DMS153 (cell line): ENCODE measurements around the gene DENND6A.
"Not testable (repeated sequence)": the region's sequence is repeated elsewhere in the genome, so short reads cannot be mapped to it uniquely, and the experiment has no call there.

ENCODE experiments used
- DNase-seq: peaks from one replicate; lab custom pipeline; 2025; lab: John Stamatoyannopoulos, UW

The DENND6A gene

GRCh38 chr3:57694146-57694545, 1.3 kb upstream of the DENND6A start:
- DNase-seq: no peak

DNA sequence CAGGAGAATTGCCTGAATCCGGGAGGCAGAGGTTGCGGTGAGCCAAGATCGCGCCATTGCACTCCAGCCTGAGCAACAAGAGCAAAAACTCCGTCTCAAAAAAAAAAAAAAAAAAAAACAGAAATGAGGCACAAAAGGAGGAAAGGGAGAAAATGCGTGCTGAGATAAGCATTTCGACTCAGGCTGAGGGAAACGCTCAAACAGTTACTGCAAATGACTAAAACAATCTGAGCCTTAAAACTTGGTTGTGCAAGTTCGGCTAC, 813 bp downstream of the DENND6A start:
- not testable (repeated sequence) for DNase-seq

GRCh38 chr3:57691411-57692132, 1.3 kb downstream of the DENND6A start:
- no peak for DNase-seq

- DNase-seq: no peak
Measured at GRCh38 chr3:57689367-57690053, 3.4 kb downstream of the DENND6A start.

GRCh38 chr3:57688291-57688690, 4.6 kb downstream of the DENND6A start:
- DNase-seq: no peak

GRCh38 chr3:57683286-57683685, 9.6 kb downstream of the DENND6A start:
- no peak for DNase-seq

- DNase-seq: no peak
Measured at GRCh38 chr3:57682284-57682683, 10.6 kb downstream of the DENND6A start.

- DNase-seq: no peak
Measured at GRCh38 chr3:57681691-57682090, 11.2 kb downstream of the DENND6A start.

- DNase-seq: no peak
Measured at GRCh38 chr3:57680046-57680445, 12.8 kb downstream of the DENND6A start.

DNA sequence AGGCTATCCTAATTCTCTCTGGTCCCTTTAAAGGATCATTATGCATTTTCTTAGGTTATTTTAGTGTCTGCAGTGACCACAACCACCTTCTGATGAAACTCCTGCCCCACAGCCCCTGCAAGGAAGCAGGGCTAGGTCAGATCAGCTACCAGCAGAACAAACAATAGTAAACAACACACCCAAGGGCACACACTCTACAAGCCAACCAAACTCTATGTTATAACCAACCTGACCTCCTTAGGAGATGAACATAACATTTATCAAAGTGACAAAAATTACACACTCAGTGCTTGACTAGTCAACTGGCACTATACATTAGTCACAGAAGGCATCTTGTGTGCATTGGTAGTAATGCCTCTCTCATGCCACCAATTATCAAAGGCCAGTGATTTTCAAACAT, 17.3 kb downstream of the DENND6A start:
- no peak for DNase-seq

DNA sequence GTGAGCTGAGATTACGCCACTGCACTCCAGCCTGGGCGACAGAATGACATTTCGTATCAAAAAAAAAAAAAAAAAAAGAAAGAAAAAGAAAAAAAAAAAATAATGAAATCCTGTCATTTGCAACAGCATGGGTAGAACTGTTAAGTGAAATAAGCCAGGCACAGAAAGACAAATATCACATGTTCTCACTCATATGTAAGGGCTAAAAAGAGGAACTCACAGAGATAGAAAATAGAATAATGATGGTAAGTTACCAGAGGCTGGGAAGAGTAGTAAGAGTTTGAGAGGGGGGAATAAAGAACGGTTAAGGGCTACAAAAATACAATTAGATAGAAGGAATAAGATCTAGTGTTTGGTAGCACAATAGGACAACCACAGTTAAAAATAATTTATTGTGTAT, 19.7 kb downstream of the DENND6A start:
- no peak for DNase-seq

DNA sequence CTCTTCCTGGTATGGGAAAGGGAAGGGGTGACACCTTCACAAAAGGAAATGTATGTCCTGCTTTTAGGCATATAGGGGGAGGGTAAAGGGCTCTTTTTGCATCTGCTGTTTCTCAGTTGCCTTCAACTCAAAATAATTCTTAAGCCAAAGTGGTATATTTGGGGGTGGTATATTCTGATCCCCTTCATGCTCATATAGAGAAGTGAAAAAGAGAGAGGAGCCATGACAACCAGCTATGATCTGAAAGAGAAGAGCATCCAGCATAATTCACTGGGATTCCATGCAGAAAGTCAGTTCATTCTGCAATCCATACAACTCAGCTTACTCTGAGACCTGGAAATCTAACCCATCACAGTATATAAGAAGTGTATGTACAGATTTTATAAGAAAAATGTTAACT, 22.3 kb downstream of the DENND6A start:
- no peak for DNase-seq

DNA sequence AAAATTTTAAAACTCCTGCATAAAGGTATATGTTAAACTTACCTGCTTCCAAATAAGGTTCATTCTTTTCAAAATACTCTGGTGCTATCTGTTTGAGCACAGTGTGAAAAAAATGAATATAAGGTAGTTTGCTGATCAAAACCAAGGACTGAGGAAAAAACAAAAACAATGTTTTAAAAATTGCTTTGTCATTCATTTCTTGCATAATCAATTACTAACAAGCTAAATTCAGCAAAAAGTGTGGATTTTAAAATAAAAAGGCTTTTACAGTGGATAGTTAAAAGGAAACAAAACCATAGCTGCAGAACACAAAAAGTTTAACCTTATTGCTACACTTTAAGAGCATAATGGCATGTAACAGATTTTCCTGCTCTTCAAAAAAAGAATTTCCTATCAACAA, 31.5 kb downstream of the DENND6A start:
- DNase-seq: no peak

GRCh38 chr3:57659806-57660439, 33.0 kb downstream of the DENND6A start:
- no peak for DNase-seq

DNA sequence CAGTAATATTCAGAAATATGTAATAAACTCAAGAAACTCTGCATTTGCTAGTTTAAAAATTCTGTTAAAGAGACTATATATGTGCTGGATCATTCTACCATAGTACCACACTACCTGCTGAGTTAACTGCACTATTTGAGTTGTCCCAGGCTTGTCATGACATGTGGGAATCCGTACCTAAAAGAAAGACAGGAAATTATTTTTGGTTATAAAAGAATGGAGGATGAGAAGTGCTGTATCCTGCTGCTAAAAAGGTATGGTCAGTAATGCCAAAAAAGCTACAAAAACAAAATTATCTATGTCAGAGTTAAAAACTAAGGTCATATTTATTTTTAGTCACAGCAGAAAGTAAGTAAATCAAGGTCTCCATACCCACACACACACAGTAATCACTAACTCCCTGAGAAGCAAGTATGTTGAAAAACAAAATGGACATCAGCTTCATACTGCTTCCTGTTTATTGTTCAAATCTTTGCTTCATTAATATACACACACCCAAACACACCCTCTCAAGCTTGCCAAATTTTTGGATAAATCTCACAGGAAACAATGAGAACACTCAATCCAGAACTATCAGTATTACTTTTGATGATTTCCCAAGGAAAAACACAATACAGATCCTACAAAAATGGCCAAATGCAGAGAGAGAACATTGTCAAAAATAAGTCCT, 33.7 kb downstream of the DENND6A start:
- no peak for DNase-seq

DNA sequence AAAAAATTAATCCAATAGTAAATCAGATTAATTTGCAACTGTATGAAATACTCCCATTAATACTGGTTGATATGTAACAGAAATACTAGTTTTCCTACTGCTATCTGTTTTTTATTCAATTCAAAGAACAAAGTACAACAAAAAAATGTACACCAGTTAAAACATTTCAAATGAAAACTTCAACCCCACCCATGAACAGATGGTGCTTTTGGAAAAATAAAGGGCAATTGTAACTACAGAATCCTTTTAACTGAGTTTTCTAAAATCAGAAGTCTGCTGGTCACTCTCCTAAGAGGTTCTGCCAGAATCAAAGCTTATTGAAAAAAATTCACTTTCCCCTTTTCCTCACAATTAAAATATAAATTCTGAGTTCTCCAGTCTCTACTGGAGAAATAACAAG, 34.3 kb downstream of the DENND6A start:
- no peak for DNase-seq

- DNase-seq: no peak
Measured at GRCh38 chr3:57655727-57656126, 37.1 kb downstream of the DENND6A start.

GRCh38 chr3:57654267-57654666, 38.6 kb downstream of the DENND6A start:
- no peak for DNase-seq

DNA sequence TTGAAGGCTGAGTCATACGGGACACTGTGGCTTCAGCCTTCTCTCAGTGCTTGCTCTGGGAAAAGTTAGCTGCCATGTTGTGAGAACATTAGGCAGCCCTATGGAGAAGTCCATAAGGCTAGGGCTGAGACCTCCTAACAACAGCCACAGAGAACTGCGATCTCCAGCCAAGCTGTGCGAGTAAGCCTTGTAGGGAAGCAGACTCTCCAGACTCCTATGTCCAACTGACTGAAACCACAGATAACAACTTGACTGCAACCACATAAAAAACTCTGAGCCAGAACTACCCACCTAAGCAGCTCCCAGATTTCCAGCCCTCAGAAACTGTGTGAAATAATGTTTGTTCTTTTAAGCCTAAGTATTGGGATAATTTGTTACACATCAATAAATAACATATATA, 40.7 kb downstream of the DENND6A start:
- no peak for DNase-seq

- DNase-seq: no peak
Measured at GRCh38 chr3:57647292-57647940, 45.5 kb downstream of the DENND6A start.

- DNase-seq: no peak
Measured at GRCh38 chr3:57646723-57647122, 46.2 kb downstream of the DENND6A start.

DNA sequence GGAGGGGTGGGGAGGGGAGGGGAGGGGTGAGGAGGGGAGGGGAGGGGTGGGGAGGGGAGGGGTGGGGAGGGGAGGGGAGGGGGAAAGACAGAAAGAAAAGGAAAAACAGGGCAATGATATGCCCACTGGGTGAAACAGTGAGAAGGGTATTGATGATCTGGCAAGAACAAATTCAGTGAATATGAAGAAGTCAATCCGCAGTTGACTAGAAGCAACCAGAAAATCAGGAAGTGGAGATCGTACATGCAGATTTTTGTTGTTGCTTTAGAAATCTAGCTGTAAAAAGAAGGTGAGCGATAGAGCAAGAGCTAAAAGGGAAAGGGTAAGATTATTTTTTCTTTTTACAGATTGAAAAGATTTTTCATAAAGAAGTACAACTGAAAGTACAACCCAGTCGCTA, 48.1 kb downstream of the DENND6A start:
- no peak for DNase-seq

- DNase-seq: no peak
Measured at GRCh38 chr3:57637391-57637790, 55.5 kb downstream of the DENND6A start.
